ENCODE results near the gene BAMBI.
"Not testable (repeated sequence)": the region's sequence is repeated elsewhere in the genome, so short reads cannot be mapped to it uniquely, and the experiment has no call there.

The BAMBI gene, protein sequence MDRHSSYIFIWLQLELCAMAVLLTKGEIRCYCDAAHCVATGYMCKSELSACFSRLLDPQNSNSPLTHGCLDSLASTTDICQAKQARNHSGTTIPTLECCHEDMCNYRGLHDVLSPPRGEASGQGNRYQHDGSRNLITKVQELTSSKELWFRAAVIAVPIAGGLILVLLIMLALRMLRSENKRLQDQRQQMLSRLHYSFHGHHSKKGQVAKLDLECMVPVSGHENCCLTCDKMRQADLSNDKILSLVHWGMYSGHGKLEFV

DNA sequence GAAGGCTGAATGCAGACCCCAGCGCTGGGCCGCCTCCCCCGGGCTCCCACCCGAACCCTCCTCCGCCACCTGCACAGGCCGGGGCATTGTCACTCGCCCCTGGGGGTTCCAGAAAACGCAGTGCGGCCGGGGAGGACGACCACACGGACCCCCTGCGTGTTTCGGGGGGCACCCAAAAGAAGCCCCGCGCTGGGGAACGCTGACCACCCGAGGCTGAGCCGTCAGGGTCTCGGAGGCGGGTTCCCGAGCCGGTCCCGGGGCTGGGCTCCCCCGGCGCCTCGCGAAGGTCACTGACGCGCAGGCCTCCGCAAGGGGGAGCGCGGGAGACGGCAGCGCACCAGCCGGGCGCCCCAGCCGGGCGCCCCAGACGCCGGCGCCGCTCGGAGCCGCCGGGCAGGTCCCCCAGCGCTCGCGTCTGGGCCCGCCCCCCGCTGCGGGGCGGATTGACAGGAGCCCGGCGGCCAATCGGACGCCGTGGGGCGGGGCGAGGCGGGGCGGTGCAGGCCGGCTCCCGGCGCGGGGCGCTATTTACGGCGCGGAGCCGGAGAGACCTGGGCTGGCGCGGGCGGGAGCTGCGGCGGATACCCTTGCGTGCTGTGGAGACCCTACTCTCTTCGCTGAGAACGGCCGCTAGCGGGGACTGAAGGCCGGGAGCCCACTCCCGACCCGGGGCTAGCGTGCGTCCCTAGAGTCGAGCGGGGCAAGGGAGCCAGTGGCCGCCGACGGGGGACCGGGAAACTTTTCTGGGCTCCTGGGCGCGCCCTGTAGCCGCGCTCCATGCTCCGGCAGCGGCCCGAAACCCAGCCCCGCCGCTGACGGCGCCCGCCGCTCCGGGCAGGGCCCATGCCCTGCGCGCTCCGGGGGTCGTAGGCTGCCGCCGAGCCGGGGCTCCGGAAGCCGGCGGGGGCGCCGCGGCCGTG, at the start of gene BAMBI:
TSS of gene BAMBI (plus strand) at position 554 of the 920 bp plus-strand sequence. CDS start 377 bp downstream, outside the sequence.
- no peak for DNase-seq (ENCODE audit: low read depth, low spot score)

DNA sequence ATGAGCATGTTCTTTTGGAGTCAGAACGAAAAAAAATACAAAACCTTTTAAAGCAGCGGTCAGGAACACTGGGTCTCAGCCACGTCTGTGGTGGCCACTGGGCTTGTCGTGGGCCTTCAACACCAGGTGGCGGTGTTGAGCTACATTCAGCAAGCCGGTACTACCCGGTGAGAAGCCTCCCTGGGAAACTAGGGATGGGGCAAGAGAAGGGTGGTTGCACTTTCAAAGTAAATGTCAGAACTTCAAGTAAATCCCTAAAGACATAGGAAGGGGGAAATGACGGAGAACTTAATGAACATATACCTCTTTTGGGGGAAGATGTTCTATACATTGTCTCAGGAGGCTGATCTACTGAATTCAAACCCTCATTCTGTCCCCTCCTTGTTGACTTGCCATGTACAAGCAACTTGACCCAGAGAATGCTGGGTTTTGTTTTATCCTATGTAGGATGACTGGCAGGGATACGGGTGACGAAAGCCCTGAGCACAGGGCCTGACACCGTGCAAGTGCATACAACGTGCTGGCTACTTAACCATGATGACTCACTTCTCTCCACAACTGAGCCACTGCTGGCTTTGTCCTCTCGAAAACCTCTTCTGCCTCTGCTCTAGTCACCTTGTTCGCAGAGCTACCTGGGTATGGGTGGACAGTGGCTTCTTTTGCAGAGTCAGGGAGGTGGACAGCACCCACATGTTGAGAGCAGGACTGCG, 49.0 kb upstream of the BAMBI start:
- DNase-seq (ENCODE audit: low read depth, low spot score), result peak; percentile 25

GRCh38 chr10:28631896-28632583, 45.3 kb upstream of the BAMBI start:
- no peak for DNase-seq (ENCODE audit: low read depth, low spot score)

- no peak for DNase-seq (ENCODE audit: low read depth, low spot score)
These were observed 44.8 kb upstream of the BAMBI start for GRCh38 chr10:28632584-28632945.

DNA sequence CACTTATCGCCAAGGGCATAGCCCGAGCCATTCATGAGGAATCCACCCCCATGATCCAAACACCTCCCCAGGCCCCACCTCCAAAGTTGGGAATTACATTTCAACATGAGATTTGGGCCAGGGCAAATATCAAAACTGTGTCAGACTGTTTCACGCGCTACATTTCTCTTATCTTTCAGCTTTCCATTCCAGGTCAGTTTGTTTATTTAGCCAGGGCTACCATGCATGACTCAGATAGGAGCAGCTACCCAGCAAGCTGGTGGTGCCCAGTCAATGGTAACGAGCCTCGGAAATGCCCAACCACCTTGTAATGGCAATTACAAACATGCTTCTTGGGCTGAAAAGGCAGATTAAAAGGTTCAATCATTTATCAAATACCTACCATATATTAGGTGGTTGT, 43.6 kb upstream of the BAMBI start:
- no peak for DNase-seq (ENCODE audit: low read depth, low spot score)

- DNase-seq (ENCODE audit: low read depth, low spot score), result no peak
These were observed 40.0 kb upstream of the BAMBI start for GRCh38 chr10:28637346-28637745.

GRCh38 chr10:28638392-28638791, 38.9 kb upstream of the BAMBI start:
- no peak for DNase-seq (ENCODE audit: low read depth, low spot score)

- no peak for DNase-seq (ENCODE audit: low read depth, low spot score)
These were observed 36.8 kb upstream of the BAMBI start for GRCh38 chr10:28640551-28640950.

- no peak for DNase-seq (ENCODE audit: low read depth, low spot score)
These were observed 32.7 kb upstream of the BAMBI start for GRCh38 chr10:28644647-28645046.

DNA sequence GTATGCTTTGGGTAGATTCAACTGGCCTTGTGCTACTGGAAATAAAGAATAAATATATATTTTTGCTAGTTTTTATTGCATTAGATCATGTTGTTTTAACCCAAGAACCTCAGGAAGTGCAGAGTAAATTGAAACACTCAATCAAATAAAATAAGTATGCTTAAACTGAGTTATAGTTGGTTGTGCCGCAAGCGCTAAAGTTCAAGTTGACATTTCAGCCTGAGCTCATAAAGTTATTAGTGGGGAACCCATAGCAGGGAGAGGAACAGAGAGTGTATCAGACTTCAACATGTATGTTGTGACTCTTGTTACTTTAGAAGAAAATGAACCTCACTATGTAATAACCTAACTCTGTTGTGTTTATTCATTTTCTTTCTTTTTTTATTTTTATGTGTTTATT, 25.2 kb upstream of the BAMBI start:
- DNase-seq (ENCODE audit: low read depth, low spot score), result no peak

GRCh38 chr10:28652703-28653102, 24.6 kb upstream of the BAMBI start:
- no peak for DNase-seq (ENCODE audit: low read depth, low spot score)

DNA sequence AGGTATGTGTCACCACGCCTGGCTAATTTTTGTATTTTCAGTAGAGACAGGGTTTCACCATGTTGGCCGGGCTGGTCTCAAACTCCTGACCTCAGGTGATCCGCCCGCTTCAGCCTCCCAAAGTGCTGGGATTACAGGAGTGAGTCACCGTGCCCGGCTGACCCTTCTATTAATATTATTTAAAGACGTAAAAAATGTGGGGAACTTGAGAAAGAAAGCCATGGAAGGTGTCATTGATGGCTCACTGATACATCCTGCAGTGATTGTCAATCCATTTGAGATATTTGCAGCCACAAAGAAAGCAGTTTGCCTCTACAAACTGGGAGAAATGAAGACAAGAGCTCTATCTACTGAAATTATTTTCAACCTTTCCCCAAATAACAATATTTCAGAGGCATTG, 18.5 kb upstream of the BAMBI start:
- not testable (repeated sequence) for DNase-seq (ENCODE audit: low read depth, low spot score)

DNA sequence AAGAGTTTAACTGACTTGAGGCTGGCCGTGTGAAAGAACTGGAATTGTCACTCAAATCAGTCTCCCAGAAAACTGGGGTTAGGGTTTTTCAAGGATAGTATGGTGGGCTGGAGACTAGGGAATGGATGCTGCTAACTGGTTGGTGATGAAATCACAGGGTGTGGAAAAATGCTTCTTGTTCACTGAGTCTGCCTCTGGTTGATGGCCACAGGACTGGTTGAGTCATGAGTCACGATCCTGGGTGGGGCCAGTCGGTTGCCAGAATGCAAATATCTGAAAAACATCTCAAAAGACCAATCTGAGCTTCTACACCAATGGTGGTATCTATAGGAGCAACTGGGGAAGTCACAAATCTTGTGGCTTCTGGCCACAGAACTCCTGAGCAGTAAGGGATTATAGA, 16.3 kb upstream of the BAMBI start:
- no peak for DNase-seq (ENCODE audit: low read depth, low spot score)

DNA sequence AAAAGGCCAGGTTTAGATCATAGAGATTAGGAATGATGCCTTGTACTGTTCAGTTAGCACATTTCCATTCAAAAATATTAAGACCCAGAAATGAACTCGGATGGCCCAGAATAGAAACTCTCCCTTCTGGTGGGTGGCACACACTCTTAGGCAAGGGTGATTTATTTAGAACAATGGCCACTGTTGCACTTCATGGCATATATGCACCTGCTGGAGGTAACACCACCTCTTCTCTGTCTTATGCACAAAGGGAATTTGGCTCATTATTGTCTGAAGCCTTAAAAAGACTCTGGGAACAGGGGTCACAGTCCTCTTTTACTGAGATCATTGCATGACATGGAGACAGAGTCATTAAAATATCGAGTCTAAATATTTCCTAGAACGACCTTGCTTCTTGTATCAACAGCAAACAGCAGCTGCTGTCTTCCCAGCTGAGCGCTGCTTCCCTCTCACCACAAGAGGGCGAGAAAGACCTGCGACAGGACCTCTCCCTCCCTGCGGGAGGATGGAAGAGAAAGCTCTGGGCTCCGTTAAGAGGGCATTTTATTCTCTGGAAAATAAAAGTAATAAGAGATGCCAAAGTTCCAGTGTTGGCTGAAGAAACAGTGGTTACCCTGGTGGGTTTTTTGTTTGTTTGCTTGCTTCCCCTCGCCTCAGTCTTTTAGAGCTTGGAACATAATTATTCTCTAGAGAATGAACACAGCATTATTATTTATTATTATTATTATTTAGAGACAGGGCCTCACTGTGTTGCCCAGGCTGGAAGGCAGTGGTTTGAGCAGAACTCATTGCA, 13.5 kb upstream of the BAMBI start:
- DNase-seq (ENCODE audit: low read depth, low spot score), result no peak

- DNase-seq (ENCODE audit: low read depth, low spot score), result no peak
These were observed 13.0 kb upstream of the BAMBI start for GRCh38 chr10:28664369-28664740.

GRCh38 chr10:28666751-28667467, 10.4 kb upstream of the BAMBI start:
- DNase-seq (ENCODE audit: low read depth, low spot score), result no peak

- DNase-seq (ENCODE audit: low read depth, low spot score), result no peak
These were observed 8.7 kb upstream of the BAMBI start for GRCh38 chr10:28668363-28669226.

DNA sequence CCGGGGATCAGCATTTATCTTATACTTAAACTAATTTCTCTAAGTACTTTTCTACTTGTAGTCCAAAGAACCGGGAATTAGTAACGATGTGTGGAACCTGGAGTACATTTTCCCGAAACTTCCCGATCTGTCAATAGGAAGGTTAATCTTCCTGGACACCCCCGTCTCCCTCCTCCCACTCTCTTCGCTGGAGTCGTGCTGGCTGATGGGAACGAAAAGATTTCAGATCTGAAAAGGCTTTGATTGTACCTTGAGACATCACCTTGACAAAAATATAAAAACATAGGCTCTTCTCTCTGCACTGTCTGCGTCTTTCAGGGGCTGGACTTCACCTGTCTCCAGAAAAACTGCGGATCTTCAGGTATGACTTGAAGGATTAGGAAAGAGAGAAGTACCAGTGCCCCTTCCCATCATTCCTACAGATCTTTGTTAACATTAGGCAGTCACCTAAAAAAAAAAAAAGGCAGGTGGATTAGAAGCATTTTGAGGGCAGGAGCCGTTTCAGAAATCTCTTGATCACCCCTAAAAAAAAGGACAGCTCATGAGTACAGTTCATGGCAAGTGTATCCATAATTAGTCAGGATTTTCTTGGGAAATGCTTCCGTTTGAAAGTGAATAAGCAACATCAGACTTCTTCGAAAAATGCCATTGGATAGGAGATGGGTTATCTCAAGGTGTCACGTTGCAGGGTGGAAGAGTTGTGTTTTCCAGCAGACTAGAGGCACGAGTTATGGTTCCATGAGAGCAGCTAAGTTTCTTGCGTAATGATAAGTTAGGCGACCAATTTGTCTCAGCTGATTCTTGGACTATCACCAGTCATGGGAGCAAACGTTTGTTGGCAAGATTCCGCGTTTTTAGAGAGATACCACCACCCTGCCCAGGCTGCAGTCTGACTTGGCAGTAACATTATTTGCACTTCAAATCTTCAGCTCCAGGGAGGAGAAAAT, 7.8 kb upstream of the BAMBI start:
- no peak for DNase-seq (ENCODE audit: low read depth, low spot score)

Data from iPS DF 19.7 (cell line).